Activated naive CD8-positive, alpha-beta T cell treated with anti-CD3 and anti-CD28 coated beads for 36 hours (primary cell): ENCODE measurements around the gene VAV1. TPM values are rescaled to one million over a fixed set of nuclear protein-coding genes. Genes with fewer than 3 reads are reported as not detected.
A peak's percentile ranks its signal among the peaks of the same experiment; 100 is the strongest.
"Not testable (repeated sequence)": the region's sequence is repeated elsewhere in the genome, so short reads cannot be mapped to it uniquely, and the experiment has no call there.

ENCODE experiments used
- DNase-seq: peaks from one replicate; pipeline ENCODE4 v3.0.0; 2021
- H3K27ac Mint-ChIP-seq: one replicate; pipeline ENCODE4 v1.8.0; 2022; ENCODE audit warnings: mild to moderate bottlenecking, moderate library complexity, mixed read lengths
- H3K27me3 Mint-ChIP-seq: one replicate; pipeline ENCODE4 v1.8.0; 2022; ENCODE audit warnings: mild to moderate bottlenecking, mixed read lengths
- H3K36me3 Mint-ChIP-seq: one replicate; pipeline ENCODE4 v1.8.0; 2021; ENCODE audit warnings: mild to moderate bottlenecking, mixed read lengths
- H3K4me1 Mint-ChIP-seq: one replicate; pipeline ENCODE4 v1.8.0; 2021; ENCODE audit warnings: mixed read lengths
- H3K4me3 Mint-ChIP-seq: one replicate; pipeline ENCODE4 v1.8.0; 2022; ENCODE audit warnings: mild to moderate bottlenecking, moderate library complexity, mixed read lengths
- H3K9me3 Mint-ChIP-seq: one replicate; pipeline ENCODE4 v1.8.0; 2022; ENCODE audit warnings: mixed read lengths
- total RNA-seq, 2 experiments: library from RNA; stranded (reverse); gene quantifications; one replicate each; pipeline ENCODE4 v1.2.3, GENCODE V29; 2021

Gene VAV1
- total RNA-seq, 2 experiments from 2014 or later = 65.2 to 65.7 TPM

- Mint-ChIP-seq H3K36me3 (peaks cover 56% of the 10 kb centered on the region), H3K4me3 (no peak overlapping the region), H3K9me3 (peaks cover 14% of the 10 kb centered on the region), H3K27me3 (no peaks in the 10 kb centered on the region), H3K4me1 (peaks cover 62% of the 10 kb centered on the region), H3K27ac (peak overlapping the region; percentile 70)
- DNase-seq = no peak
These were observed 5.9 kb downstream of the VAV1 start for GRCh38 chr19:6778386-6778785.

GRCh38 chr19:6779206-6779605, 6.7 kb downstream of the VAV1 start:
- no peak overlapping the region for H3K27ac Mint-ChIP-seq
- H3K36me3 Mint-ChIP-seq = peaks cover 52% of the 10 kb centered on the region
- no peak for DNase-seq
- H3K4me3 Mint-ChIP-seq = no peak overlapping the region
- peaks cover 60% of the 10 kb centered on the region for H3K4me1 Mint-ChIP-seq
- H3K9me3 Mint-ChIP-seq = peaks cover 12% of the 10 kb centered on the region
- no peaks in the 10 kb centered on the region for H3K27me3 Mint-ChIP-seq

- Mint-ChIP-seq H3K9me3 (peaks cover 1% of the 10 kb centered on the region), H3K4me1 (peaks cover 45% of the 10 kb centered on the region), H3K27ac (no peak overlapping the region), H3K36me3 (peaks cover 46% of the 10 kb centered on the region), H3K27me3 (no peaks in the 10 kb centered on the region), H3K4me3 (no peak overlapping the region)
- DNase-seq = no peak
These were observed 14.9 kb downstream of the VAV1 start for GRCh38 chr19:6787393-6787792.

- Mint-ChIP-seq H3K27me3 (no peaks in the 10 kb centered on the region), H3K4me1 (peaks cover 51% of the 10 kb centered on the region), H3K4me3 (no peak overlapping the region), H3K27ac (peak overlapping the region; percentile 36), H3K9me3 (peaks cover 1% of the 10 kb centered on the region), H3K36me3 (peaks cover 56% of the 10 kb centered on the region)
- DNase-seq = no peak
These were observed 16.4 kb downstream of the VAV1 start for GRCh38 chr19:6788896-6789295.

GRCh38 chr19:6790194-6791128, 18.0 kb downstream of the VAV1 start:
- H3K4me1 Mint-ChIP-seq = peaks cover 52% of the 10 kb centered on the region
- no peak for DNase-seq
- peaks cover 9% of the 10 kb centered on the region for H3K9me3 Mint-ChIP-seq
- H3K36me3 Mint-ChIP-seq = peaks cover 62% of the 10 kb centered on the region
- no peak overlapping the region for H3K27ac Mint-ChIP-seq
- H3K4me3 Mint-ChIP-seq = no peak overlapping the region
- H3K27me3 Mint-ChIP-seq = no peaks in the 10 kb centered on the region

GRCh38 chr19:6791237-6791636, 18.7 kb downstream of the VAV1 start:
- Mint-ChIP-seq H3K4me3 (no peak overlapping the region), H3K36me3 (peaks cover 67% of the 10 kb centered on the region), H3K27me3 (no peaks in the 10 kb centered on the region), H3K27ac (no peak overlapping the region), H3K9me3 (peaks cover 9% of the 10 kb centered on the region), H3K4me1 (peaks cover 53% of the 10 kb centered on the region)
- no peak for DNase-seq

GRCh38 chr19:6793411-6793810, 20.9 kb downstream of the VAV1 start:
- H3K36me3 Mint-ChIP-seq = peaks cover 78% of the 10 kb centered on the region
- H3K9me3 Mint-ChIP-seq = peaks cover 9% of the 10 kb centered on the region
- H3K4me1 Mint-ChIP-seq = peaks cover 71% of the 10 kb centered on the region
- H3K27me3 Mint-ChIP-seq = no peaks in the 10 kb centered on the region
- DNase-seq = no peak
- no peak overlapping the region for H3K4me3 Mint-ChIP-seq
- no peak overlapping the region for H3K27ac Mint-ChIP-seq

- peaks cover 9% of the 10 kb centered on the region for H3K9me3 Mint-ChIP-seq
- no peak overlapping the region for H3K27ac Mint-ChIP-seq
- H3K4me1 Mint-ChIP-seq = peaks cover 67% of the 10 kb centered on the region
- no peak for DNase-seq
- H3K36me3 Mint-ChIP-seq = peaks cover 77% of the 10 kb centered on the region
- H3K4me3 Mint-ChIP-seq = no peak overlapping the region
- H3K27me3 Mint-ChIP-seq = no peaks in the 10 kb centered on the region
These were observed 21.5 kb downstream of the VAV1 start for GRCh38 chr19:6793973-6794372.

GRCh38 chr19:6794686-6795431, 22.4 kb downstream of the VAV1 start:
- Mint-ChIP-seq H3K4me3 (no peak overlapping the region), H3K9me3 (peaks cover 8% of the 10 kb centered on the region), H3K27me3 (no peaks in the 10 kb centered on the region), H3K27ac (no peak overlapping the region), H3K36me3 (peaks cover 83% of the 10 kb centered on the region), H3K4me1 (peaks cover 73% of the 10 kb centered on the region)
- no peak for DNase-seq

- peaks cover 76% of the 10 kb centered on the region for H3K4me1 Mint-ChIP-seq
- no peak overlapping the region for H3K27ac Mint-ChIP-seq
- no peaks in the 10 kb centered on the region for H3K27me3 Mint-ChIP-seq
- peaks cover 8% of the 10 kb centered on the region for H3K9me3 Mint-ChIP-seq
- peaks cover 78% of the 10 kb centered on the region for H3K36me3 Mint-ChIP-seq
- no peak overlapping the region for H3K4me3 Mint-ChIP-seq
- no peak for DNase-seq
These were observed 23.8 kb downstream of the VAV1 start for GRCh38 chr19:6796278-6796677.

GRCh38 chr19:6797646-6798045, 25.1 kb downstream of the VAV1 start:
- Mint-ChIP-seq H3K27ac (peak overlapping the region; percentile 16), H3K9me3 (peaks cover 8% of the 10 kb centered on the region), H3K4me1 (peaks cover 70% of the 10 kb centered on the region), H3K36me3 (peaks cover 69% of the 10 kb centered on the region), H3K27me3 (no peaks in the 10 kb centered on the region), H3K4me3 (no peak overlapping the region)
- no peak for DNase-seq

- DNase-seq, H3K27me3 Mint-ChIP-seq, H3K9me3 Mint-ChIP-seq: not testable (repeated sequence)
- H3K36me3 Mint-ChIP-seq = peaks cover 53% of the 10 kb centered on the region
- H3K4me3 Mint-ChIP-seq = peak overlapping the region; percentile 93
- H3K27ac Mint-ChIP-seq = peak overlapping the region; percentile 100
- H3K4me1 Mint-ChIP-seq = peaks cover 67% of the 10 kb centered on the region
These were observed 27.8 kb downstream of the VAV1 start for GRCh38 chr19:6800160-6800790.

- no peaks in the 10 kb centered on the region for H3K9me3 Mint-ChIP-seq
- H3K4me3 Mint-ChIP-seq = peak overlapping the region; percentile 93
- peak overlapping the region; percentile 100 for H3K27ac Mint-ChIP-seq
- no peak for DNase-seq
- H3K4me1 Mint-ChIP-seq = peaks cover 66% of the 10 kb centered on the region
- H3K27me3 Mint-ChIP-seq = no peaks in the 10 kb centered on the region
- peaks cover 48% of the 10 kb centered on the region for H3K36me3 Mint-ChIP-seq
These were observed 28.5 kb downstream of the VAV1 start for GRCh38 chr19:6800991-6801484.

GRCh38 chr19:6801485-6802086, 29.1 kb downstream of the VAV1 start:
- Mint-ChIP-seq H3K36me3 (peaks cover 47% of the 10 kb centered on the region), H3K27me3 (no peaks in the 10 kb centered on the region), H3K4me3 (peak overlapping the region; percentile 93), H3K27ac (peak overlapping the region; percentile 100), H3K4me1 (peaks cover 65% of the 10 kb centered on the region), H3K9me3 (no peaks in the 10 kb centered on the region)
- peak; percentile 84 for DNase-seq
